Measurements from ENCODE around the gene HSD3B2. TPM values are rescaled to one million over a fixed set of nuclear protein-coding genes. Genes with fewer than 3 reads are reported as not detected.

Gene HSD3B2
- polyA plus RNA-seq, 1 donor (not counting 4 experiments of a cell fraction or from before 2014, with no cell fraction given), result not detected

GRCh38 chr1:119390526-119390925, 24.4 kb upstream of the HSD3B2 start:
- no peak for FAIRE-seq
- no peak for DNase-seq (ENCODE audit: low read depth, low spot score)

DNA sequence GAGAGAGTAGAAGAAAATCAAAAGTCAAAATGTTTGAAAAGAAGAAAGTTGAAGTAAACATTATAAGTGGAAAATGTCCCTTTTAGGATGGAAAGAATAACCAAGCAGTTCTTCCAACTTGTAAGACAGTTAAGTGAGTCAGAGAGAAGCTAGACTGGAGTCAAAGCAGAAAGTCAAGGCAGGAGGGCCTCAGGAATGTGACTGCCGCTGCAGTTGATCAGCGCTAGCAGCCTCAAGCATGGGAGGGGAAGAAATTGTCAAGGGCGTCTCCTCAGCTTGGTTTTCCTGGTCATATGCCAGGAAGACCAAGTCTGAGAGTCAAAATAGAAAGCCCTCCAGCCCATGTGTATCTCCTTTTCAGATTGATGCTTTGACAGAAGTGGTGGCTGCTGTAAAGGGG, 23.2 kb upstream of the HSD3B2 start:
- TF ChIP-seq, protein P1, sequence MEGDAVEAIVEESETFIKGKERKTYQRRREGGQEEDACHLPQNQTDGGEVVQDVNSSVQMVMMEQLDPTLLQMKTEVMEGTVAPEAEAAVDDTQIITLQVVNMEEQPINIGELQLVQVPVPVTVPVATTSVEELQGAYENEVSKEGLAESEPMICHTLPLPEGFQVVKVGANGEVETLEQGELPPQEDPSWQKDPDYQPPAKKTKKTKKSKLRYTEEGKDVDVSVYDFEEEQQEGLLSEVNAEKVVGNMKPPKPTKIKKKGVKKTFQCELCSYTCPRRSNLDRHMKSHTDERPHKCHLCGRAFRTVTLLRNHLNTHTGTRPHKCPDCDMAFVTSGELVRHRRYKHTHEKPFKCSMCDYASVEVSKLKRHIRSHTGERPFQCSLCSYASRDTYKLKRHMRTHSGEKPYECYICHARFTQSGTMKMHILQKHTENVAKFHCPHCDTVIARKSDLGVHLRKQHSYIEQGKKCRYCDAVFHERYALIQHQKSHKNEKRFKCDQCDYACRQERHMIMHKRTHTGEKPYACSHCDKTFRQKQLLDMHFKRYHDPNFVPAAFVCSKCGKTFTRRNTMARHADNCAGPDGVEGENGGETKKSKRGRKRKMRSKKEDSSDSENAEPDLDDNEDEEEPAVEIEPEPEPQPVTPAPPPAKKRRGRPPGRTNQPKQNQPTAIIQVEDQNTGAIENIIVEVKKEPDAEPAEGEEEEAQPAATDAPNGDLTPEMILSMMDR (optimal IDR thresholded peaks at IDR 0.05 in 1 of 3, IDR thresholded peaks at IDR 0.05 in 1 of 3, conservative IDR thresholded peaks at IDR 0.05 in 1 of 3; ENCODE audit: extremely low read depth in 1 of 3, insufficient read depth in 2 of 3, low read length in 3 of 3), result no peak
- TF ChIP-seq EZH2 (IDR thresholded peaks at IDR 0.05; ENCODE audit: low read length), result no peak
- Histone ChIP-seq H3K4me1 (ENCODE audit: control insufficient read depth, extremely low read depth, insufficient read depth, low read length) (no peaks in the 10 kb centered on the region), H2AFZ (ENCODE audit: control insufficient read depth, low read length) (no peak overlapping the region), H3K9me1 (ENCODE audit: control insufficient read depth, extremely low read depth, insufficient read depth, low read length) (no peaks in the 10 kb centered on the region), H3K4me3 (ENCODE audit: control insufficient read depth in 2 of 3, extremely low read depth in 1 of 3, insufficient read depth in 2 of 3, low read depth in 1 of 3, low read length in 3 of 3) (no peak overlapping the region), H3K9me3 (ENCODE audit: control insufficient read depth, low read depth, low read length) (no peaks in the 10 kb centered on the region), H3K27me3 (ENCODE audit: control insufficient read depth, extremely low read depth, insufficient read depth, low read length) (peaks cover 4% of the 10 kb centered on the region), H3K36me3 (ENCODE audit: control insufficient read depth in 2 of 2, extremely low read depth in 1 of 2, insufficient read depth in 2 of 2, low read length in 2 of 2) (no peaks in the 10 kb centered on the region), H3K79me2 (ENCODE audit: control insufficient read depth, insufficient read depth, low read length) (no peaks in the 10 kb centered on the region), H3K4me2 (ENCODE audit: control insufficient read depth, extremely low read depth, insufficient read depth, low read depth, low read length) (no peak overlapping the region), H4K20me1 (ENCODE audit: control insufficient read depth, extremely low read depth, insufficient read depth, low read length) (no peaks in the 10 kb centered on the region), H3K9ac (ENCODE audit: control insufficient read depth, extremely low read depth, insufficient read depth, low read length) (no peak overlapping the region), H3K27ac (ENCODE audit: control insufficient read depth, insufficient read depth, low read length) (no peak overlapping the region)
- DNase-seq (ENCODE audit: low read depth, low spot score) (no peak), FAIRE-seq (no peak)
- dilution Hi-C loops (cut with MboI; ENCODE audit: extremely low pct_ligation_motif_present, low sequenced_read_pairs), result no loop called here

More at GRCh38 chr1:119390526-119390925, 24.4 kb upstream of the HSD3B2 start:
- dilution Hi-C loops (cut with MboI; ENCODE audit: extremely low pct_ligation_motif_present, low sequenced_read_pairs), result no loop called here
- no peaks in the 10 kb centered on the region for H3K4me1 ChIP-seq (ENCODE audit: control insufficient read depth, extremely low read depth, insufficient read depth, low read length)
- H3K27me3 ChIP-seq (ENCODE audit: control insufficient read depth, extremely low read depth, insufficient read depth, low read length), result peaks cover 4% of the 10 kb centered on the region
- no peak overlapping the region for H3K4me2 ChIP-seq (ENCODE audit: control insufficient read depth, extremely low read depth, insufficient read depth, low read depth, low read length)
- no peak overlapping the region for H3K4me3 ChIP-seq (ENCODE audit: control insufficient read depth in 2 of 3, extremely low read depth in 1 of 3, insufficient read depth in 2 of 3, low read depth in 1 of 3, low read length in 3 of 3)
- no peak for TF ChIP-seq EZH2 (IDR thresholded peaks at IDR 0.05; ENCODE audit: low read length)
- TF ChIP-seq, protein P1 (optimal IDR thresholded peaks at IDR 0.05 in 1 of 3, IDR thresholded peaks at IDR 0.05 in 1 of 3, conservative IDR thresholded peaks at IDR 0.05 in 1 of 3; ENCODE audit: extremely low read depth in 1 of 3, insufficient read depth in 2 of 3, low read length in 3 of 3), result no peak
- H3K9me3 ChIP-seq (ENCODE audit: control insufficient read depth, low read depth, low read length), result no peaks in the 10 kb centered on the region
- no peak overlapping the region for H2AFZ ChIP-seq (ENCODE audit: control insufficient read depth, low read length)
- no peak overlapping the region for H3K9ac ChIP-seq (ENCODE audit: control insufficient read depth, extremely low read depth, insufficient read depth, low read length)
- H4K20me1 ChIP-seq (ENCODE audit: control insufficient read depth, extremely low read depth, insufficient read depth, low read length), result no peaks in the 10 kb centered on the region
- no peaks in the 10 kb centered on the region for H3K9me1 ChIP-seq (ENCODE audit: control insufficient read depth, extremely low read depth, insufficient read depth, low read length)
- no peaks in the 10 kb centered on the region for H3K36me3 ChIP-seq (ENCODE audit: control insufficient read depth in 2 of 2, extremely low read depth in 1 of 2, insufficient read depth in 2 of 2, low read length in 2 of 2)
- no peaks in the 10 kb centered on the region for H3K79me2 ChIP-seq (ENCODE audit: control insufficient read depth, insufficient read depth, low read length)
- no peak overlapping the region for H3K27ac ChIP-seq (ENCODE audit: control insufficient read depth, insufficient read depth, low read length)

Measured in keratinocyte (primary cell).